ENCODE results near the gene CA10. TPM values are rescaled to one million over a fixed set of nuclear protein-coding genes. Genes with fewer than 3 reads are reported as not detected.

The CA10 gene
- total and polyA plus RNA-seq, 2 experiments from 2014 or later: 0.92 to 1.5 TPM

DNA sequence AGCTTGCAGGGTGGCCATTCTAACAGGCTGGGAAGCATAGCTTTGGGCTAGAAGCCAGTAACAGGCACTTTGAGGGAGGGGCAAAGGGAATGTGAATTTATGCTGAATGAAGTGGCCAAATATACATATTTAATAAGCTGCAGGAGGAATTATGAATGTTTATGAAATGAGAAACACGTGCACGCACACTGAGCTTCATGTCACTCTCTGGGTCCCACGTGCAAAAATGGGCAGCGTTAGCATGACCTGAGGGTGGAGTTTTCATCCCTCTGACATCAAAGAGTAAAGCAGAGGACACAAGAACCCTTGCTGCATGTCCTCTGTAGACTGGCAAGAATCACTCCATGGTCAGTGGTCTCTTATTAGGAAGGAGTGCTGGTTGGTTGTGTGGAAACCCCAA, 561.2 kb downstream of the CA10 start:
- TF ChIP-seq, protein P1, sequence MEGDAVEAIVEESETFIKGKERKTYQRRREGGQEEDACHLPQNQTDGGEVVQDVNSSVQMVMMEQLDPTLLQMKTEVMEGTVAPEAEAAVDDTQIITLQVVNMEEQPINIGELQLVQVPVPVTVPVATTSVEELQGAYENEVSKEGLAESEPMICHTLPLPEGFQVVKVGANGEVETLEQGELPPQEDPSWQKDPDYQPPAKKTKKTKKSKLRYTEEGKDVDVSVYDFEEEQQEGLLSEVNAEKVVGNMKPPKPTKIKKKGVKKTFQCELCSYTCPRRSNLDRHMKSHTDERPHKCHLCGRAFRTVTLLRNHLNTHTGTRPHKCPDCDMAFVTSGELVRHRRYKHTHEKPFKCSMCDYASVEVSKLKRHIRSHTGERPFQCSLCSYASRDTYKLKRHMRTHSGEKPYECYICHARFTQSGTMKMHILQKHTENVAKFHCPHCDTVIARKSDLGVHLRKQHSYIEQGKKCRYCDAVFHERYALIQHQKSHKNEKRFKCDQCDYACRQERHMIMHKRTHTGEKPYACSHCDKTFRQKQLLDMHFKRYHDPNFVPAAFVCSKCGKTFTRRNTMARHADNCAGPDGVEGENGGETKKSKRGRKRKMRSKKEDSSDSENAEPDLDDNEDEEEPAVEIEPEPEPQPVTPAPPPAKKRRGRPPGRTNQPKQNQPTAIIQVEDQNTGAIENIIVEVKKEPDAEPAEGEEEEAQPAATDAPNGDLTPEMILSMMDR (conservative IDR thresholded peaks at IDR 0.05; ENCODE audit: low read depth in 2 of 2): no peak
- TF ChIP-seq NANOG (IDR thresholded peaks at IDR 0.05; ENCODE audit: borderline replicate concordance): no peak
- TF ChIP-seq ZNF114 (CRISPR knock-in tag; IDR thresholded peaks at IDR 0.05): no peak
- TF ChIP-seq, protein P2, sequence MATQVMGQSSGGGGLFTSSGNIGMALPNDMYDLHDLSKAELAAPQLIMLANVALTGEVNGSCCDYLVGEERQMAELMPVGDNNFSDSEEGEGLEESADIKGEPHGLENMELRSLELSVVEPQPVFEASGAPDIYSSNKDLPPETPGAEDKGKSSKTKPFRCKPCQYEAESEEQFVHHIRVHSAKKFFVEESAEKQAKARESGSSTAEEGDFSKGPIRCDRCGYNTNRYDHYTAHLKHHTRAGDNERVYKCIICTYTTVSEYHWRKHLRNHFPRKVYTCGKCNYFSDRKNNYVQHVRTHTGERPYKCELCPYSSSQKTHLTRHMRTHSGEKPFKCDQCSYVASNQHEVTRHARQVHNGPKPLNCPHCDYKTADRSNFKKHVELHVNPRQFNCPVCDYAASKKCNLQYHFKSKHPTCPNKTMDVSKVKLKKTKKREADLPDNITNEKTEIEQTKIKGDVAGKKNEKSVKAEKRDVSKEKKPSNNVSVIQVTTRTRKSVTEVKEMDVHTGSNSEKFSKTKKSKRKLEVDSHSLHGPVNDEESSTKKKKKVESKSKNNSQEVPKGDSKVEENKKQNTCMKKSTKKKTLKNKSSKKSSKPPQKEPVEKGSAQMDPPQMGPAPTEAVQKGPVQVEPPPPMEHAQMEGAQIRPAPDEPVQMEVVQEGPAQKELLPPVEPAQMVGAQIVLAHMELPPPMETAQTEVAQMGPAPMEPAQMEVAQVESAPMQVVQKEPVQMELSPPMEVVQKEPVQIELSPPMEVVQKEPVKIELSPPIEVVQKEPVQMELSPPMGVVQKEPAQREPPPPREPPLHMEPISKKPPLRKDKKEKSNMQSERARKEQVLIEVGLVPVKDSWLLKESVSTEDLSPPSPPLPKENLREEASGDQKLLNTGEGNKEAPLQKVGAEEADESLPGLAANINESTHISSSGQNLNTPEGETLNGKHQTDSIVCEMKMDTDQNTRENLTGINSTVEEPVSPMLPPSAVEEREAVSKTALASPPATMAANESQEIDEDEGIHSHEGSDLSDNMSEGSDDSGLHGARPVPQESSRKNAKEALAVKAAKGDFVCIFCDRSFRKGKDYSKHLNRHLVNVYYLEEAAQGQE (IDR thresholded peaks at IDR 0.05; ENCODE audit: unreplicated experiment): no peak
- TF ChIP-seq CREB1 (CRISPR knock-in tag; IDR thresholded peaks at IDR 0.05; ENCODE audit: low read depth): no peak
- no peak for TF ChIP-seq EZH2phosphoT487 (IDR thresholded peaks at IDR 0.05; ENCODE audit: unreplicated experiment)
- TF ChIP-seq, protein P3, sequence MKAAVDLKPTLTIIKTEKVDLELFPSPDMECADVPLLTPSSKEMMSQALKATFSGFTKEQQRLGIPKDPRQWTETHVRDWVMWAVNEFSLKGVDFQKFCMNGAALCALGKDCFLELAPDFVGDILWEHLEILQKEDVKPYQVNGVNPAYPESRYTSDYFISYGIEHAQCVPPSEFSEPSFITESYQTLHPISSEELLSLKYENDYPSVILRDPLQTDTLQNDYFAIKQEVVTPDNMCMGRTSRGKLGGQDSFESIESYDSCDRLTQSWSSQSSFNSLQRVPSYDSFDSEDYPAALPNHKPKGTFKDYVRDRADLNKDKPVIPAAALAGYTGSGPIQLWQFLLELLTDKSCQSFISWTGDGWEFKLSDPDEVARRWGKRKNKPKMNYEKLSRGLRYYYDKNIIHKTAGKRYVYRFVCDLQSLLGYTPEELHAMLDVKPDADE (IDR thresholded peaks at IDR 0.05): no peak
- TF ChIP-seq JUNB (IDR thresholded peaks at IDR 0.05; ENCODE audit: unreplicated experiment): no peak
- TF ChIP-seq EZH2 (IDR thresholded peaks at IDR 0.05; ENCODE audit: low read depth, unreplicated experiment): no peak
- TF ChIP-seq POLR2AphosphoS5 (IDR thresholded peaks at IDR 0.05; ENCODE audit: low read depth): no peak
- TF ChIP-seq, protein P4, sequence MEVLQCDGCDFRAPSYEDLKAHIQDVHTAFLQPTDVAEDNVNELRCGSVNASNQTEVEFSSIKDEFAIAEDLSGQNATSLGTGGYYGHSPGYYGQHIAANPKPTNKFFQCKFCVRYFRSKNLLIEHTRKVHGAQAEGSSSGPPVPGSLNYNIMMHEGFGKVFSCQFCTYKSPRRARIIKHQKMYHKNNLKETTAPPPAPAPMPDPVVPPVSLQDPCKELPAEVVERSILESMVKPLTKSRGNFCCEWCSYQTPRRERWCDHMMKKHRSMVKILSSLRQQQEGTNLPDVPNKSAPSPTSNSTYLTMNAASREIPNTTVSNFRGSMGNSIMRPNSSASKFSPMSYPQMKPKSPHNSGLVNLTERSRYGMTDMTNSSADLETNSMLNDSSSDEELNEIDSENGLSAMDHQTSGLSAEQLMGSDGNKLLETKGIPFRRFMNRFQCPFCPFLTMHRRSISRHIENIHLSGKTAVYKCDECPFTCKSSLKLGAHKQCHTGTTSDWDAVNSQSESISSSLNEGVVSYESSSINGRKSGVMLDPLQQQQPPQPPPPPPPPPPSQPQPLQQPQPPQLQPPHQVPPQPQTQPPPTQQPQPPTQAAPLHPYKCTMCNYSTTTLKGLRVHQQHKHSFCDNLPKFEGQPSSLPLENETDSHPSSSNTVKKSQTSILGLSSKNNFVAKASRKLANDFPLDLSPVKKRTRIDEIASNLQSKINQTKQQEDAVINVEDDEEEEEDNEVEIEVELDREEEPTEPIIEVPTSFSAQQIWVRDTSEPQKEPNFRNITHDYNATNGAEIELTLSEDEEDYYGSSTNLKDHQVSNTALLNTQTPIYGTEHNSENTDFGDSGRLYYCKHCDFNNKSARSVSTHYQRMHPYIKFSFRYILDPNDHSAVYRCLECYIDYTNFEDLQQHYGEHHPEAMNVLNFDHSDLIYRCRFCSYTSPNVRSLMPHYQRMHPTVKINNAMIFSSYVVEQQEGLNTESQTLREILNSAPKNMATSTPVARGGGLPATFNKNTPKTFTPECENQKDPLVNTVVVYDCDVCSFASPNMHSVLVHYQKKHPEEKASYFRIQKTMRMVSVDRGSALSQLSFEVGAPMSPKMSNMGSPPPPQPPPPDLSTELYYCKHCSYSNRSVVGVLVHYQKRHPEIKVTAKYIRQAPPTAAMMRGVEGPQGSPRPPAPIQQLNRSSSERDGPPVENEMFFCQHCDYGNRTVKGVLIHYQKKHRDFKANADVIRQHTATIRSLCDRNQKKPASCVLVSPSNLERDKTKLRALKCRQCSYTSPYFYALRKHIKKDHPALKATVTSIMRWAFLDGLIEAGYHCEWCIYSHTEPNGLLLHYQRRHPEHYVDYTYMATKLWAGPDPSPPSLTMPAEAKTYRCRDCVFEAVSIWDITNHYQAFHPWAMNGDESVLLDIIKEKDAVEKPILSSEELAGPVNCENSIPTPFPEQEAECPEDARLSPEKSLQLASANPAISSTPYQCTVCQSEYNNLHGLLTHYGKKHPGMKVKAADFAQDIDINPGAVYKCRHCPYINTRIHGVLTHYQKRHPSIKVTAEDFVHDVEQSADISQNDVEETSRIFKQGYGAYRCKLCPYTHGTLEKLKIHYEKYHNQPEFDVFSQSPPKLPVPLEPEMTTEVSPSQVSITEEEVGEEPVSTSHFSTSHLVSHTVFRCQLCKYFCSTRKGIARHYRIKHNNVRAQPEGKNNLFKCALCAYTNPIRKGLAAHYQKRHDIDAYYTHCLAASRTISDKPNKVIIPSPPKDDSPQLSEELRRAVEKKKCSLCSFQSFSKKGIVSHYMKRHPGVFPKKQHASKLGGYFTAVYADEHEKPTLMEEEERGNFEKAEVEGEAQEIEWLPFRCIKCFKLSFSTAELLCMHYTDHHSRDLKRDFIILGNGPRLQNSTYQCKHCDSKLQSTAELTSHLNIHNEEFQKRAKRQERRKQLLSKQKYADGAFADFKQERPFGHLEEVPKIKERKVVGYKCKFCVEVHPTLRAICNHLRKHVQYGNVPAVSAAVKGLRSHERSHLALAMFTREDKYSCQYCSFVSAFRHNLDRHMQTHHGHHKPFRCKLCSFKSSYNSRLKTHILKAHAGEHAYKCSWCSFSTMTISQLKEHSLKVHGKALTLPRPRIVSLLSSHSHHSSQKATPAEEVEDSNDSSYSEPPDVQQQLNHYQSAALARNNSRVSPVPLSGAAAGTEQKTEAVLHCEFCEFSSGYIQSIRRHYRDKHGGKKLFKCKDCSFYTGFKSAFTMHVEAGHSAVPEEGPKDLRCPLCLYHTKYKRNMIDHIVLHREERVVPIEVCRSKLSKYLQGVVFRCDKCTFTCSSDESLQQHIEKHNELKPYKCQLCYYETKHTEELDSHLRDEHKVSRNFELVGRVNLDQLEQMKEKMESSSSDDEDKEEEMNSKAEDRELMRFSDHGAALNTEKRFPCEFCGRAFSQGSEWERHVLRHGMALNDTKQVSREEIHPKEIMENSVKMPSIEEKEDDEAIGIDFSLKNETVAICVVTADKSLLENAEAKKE (CRISPR knock-in tag; IDR thresholded peaks at IDR 0.05): no peak
- no peak for TF ChIP-seq STAT1 (IDR thresholded peaks at IDR 0.05; ENCODE audit: unreplicated experiment)
- TF ChIP-seq ZNF331 (CRISPR knock-in tag; IDR thresholded peaks at IDR 0.05; ENCODE audit: low read depth): no peak
- H3K36me3 Mint-ChIP-seq (ENCODE audit: low read depth): peaks cover 3% of the 10 kb centered on the region; the same call in 1 of the 3 replicates
- peaks cover 12% of the 10 kb centered on the region for H3K4me1 ChIP-seq (ENCODE audit: insufficient read depth)

More for the DNA sequence above, 561.2 kb downstream of the CA10 start:
- no peak overlapping the region for H3K4me2 ChIP-seq
- no peak for DNase-seq (ENCODE audit: low spot score)
- no peak overlapping the region for H2AFZ ChIP-seq
- no peaks in the 10 kb centered on the region for H3K36me3 ChIP-seq (ENCODE audit: insufficient read depth)
- no peak overlapping the region for H3K27ac ChIP-seq (ENCODE audit: low read depth)
- H3F3A ChIP-seq (replicated peaks; ENCODE audit: low read depth): no peaks in the 10 kb centered on the region
- peaks cover 31% of the 10 kb centered on the region for H3K9me2 ChIP-seq (ENCODE audit: insufficient read depth)
- H3K79me2 ChIP-seq (replicated peaks; ENCODE audit: insufficient read depth): no peaks in the 10 kb centered on the region
- H3K9me3 Mint-ChIP-seq: peaks cover 5% of the 10 kb centered on the region; the same call in 2 of the 3 replicates
- H3K27ac Mint-ChIP-seq: no peak overlapping the region
- no peak overlapping the region for H3K4me3 ChIP-seq
- no peak for ATAC-seq
- H3K27me3 ChIP-seq (ENCODE audit: insufficient read depth): peaks cover 4% of the 10 kb centered on the region; the same call in 1 of the 2 replicates
- peaks cover 18% of the 10 kb centered on the region for H3K4me1 Mint-ChIP-seq
- H4K20me1 ChIP-seq (replicated peaks; ENCODE audit: insufficient read depth): no peaks in the 10 kb centered on the region
- peaks cover 3% of the 10 kb centered on the region for H3K27me3 Mint-ChIP-seq (ENCODE audit: insufficient read depth, low read depth, poor library complexity)
- H3K4me3 Mint-ChIP-seq: no peak overlapping the region

Measured in GM23338 (cell line).